Dendritic cell treated with granulocyte-macrophage colony-stimulating factor and Interleukin-4, amounts not matched to agents 40 ng/mL and 50 ng/mL, for 4 days (primary cell): ENCODE results near the gene GPS2.

Source experiments
- H3K27ac Mint-ChIP-seq: one replicate; pipeline ENCODE4 v1.8.0; 2022; ENCODE audit warnings: mild to moderate bottlenecking, mixed read lengths
- H3K27me3 Mint-ChIP-seq: one replicate; pipeline ENCODE4 v1.8.0; 2022; ENCODE audit warnings: mild to moderate bottlenecking, mixed read lengths
- H3K36me3 Mint-ChIP-seq: one replicate; pipeline ENCODE4 v1.8.0; 2022; ENCODE audit warnings: low read depth, mixed read lengths
- H3K4me1 Mint-ChIP-seq: one replicate; pipeline ENCODE4 v1.8.0; 2022; ENCODE audit warnings: low read depth, mixed read lengths
- H3K4me3 Mint-ChIP-seq: one replicate; pipeline ENCODE4 v1.8.0; 2022; ENCODE audit warnings: mild to moderate bottlenecking, moderate library complexity, mixed read lengths
- H3K9me3 Mint-ChIP-seq: one replicate; pipeline ENCODE4 v1.8.0; 2022; ENCODE audit warnings: mixed read lengths
- intact Hi-C: fragments of 100-400 bp; cut with micrococcal nuclease; formaldehyde crosslinking; loops from one replicate; pipeline ENCODE4 v1.15.0; 2022

GPS2 gene

DNA sequence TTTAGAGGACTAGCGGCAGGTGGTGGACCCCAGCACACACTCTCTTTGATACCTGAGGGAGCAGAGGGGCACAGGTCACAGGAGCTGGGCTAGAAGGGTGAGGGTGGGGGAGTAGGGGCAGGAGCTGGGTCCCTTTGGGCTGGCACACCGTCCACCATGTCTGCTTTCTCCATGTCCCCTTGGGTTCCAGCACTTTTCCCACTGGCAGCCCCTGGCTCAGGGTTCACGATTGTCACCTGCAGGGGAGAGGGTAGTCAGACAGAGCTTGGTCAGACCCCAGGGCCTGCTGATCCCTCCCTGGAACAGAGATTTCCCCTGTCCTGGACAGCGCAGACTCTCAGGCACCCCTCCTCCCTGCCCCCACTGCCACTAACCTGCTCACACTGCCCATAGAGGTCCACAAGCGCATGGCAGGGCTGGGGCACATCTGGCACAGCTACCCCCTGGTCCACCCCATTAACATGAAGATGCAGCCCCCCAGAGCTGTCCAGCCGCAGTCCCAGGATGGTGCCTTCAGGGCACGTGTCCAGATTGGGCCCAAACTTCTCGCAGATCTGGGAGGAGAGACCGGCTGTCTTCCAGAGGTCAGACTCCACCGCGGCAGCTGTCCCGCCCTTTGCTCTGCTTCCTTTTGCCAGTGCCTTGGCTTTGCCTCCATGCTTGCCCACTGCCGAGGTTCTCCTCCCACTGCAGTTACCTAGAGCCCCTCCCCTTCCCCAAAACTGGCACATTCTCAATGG is 3.1 kb upstream of the GPS2 start:
- intact Hi-C loops, result no loop called here
- H3K27ac Mint-ChIP-seq, result peak overlapping the region; percentile 31
- peaks cover 34% of the 10 kb centered on the region for H3K4me1 Mint-ChIP-seq
- no peaks in the 10 kb centered on the region for H3K9me3 Mint-ChIP-seq
- H3K36me3 Mint-ChIP-seq, result peaks cover 97% of the 10 kb centered on the region
- no peaks in the 10 kb centered on the region for H3K27me3 Mint-ChIP-seq
- no peak overlapping the region for H3K4me3 Mint-ChIP-seq

DNA sequence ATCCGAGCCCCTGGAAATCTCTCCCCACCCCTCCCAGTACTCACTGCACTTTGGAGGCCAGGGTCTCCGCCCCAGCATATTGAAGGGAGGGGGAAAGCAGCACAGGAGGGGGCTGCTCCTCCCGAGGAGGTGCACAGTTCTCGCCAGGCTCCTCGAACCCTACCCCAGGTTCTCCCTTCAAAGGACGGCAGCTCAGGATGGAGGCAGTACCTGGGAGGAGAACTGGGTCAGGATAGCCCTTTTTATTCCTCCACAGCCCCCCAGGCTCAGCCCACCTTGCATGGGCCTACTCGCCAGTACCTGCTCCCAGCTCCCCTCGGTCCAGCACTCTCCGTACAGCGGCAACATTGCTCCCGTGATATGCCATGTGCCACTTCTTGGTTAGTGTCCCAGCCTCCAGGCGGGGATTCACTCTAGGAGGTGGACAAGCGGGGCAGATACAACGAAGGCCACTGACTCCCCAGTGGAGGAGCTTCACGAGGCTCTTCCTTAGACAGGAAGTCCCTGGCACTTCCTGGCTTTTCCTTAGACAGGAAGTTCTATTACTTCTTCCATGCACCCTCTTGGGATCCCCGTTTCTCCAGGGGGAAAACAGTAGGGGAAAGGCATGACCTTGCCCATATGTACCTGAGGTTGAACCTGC is 2.1 kb upstream of the GPS2 start:
- no peak overlapping the region for H3K4me3 Mint-ChIP-seq
- peaks cover 44% of the 10 kb centered on the region for H3K4me1 Mint-ChIP-seq

DNA sequence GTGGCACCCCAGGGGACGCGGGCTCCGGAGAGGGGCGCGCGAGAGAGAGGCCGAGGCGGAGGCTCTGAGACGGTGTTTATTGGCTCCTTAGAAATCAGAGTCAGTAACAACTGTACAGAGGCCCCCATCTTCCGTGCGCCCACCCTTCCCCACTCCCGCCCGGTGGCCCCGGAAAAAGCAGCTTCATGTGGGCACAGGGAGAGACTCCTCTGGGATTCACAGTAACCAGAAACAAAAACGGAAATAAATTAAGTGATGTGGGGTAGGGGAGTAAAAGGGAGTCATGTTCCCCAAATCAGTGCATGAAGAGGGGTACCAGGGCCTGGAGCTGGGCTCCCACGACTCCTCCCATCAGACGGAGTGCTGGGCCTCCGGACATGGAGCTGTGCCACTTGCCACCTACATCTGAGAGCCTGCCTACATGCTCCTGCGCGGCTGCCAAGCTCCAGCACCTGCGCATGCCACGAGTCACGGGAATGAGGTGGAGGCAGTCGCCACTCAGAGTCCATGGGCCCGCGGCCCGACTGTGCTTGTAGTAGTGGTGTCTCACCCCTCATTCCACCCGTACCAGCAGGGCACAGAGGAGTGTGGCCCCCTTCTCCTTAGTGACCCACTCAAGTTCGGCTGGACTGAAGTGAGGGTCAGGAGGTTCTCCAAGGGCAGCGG is 543 bp upstream of the GPS2 start:
- Mint-ChIP-seq H3K4me1 (peaks cover 59% of the 10 kb centered on the region), H3K27me3 (no peaks in the 10 kb centered on the region)

More for the DNA sequence above, 2.1 kb upstream of the GPS2 start:
- intact Hi-C loops, result no loop called here
- Mint-ChIP-seq H3K9me3 (no peaks in the 10 kb centered on the region), H3K36me3 (peaks cover 97% of the 10 kb centered on the region), H3K27ac (peak overlapping the region; percentile 31), H3K27me3 (no peaks in the 10 kb centered on the region)

DNA sequence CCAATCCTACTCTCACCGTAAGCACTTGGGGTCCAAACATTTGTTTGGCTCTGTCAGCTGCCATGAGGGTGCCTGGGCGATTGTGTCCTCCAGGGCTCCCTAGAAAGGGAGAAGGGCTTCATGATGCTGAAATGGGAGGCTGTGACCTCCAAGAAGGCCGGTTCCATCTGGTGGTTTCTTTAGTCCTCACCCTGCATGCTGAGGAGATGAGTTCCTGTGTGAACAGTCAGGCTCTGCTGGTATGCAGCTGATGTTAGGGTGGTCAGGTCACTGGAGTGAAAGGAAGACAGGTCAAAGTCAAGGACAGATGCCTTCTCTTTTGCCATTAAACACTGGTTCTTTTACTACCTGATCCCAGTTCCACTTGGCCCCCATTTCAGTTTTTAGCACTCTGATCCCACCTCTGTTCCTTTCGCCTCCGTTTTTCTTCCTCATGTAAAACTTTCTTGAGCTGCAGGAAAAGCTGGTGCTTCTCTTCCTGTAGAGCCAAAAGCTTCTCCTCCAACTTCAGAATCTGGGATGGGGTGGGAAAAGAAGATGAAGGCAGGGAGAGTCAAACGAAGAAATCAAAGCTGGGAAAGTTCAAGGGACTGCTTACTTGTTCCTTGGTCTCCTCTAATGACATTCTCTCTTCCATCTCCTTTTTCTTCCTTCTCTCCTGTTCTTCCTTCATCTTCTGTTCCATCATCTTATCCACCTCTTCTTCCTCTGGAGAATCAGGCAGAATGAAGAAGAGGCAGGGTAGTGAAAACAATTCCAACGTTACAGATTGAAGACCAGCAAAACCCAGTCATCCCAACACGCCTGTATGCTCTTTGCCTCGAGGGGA is 1.1 kb downstream of the GPS2 start:
- intact Hi-C loops, result no loop called here
- Mint-ChIP-seq H3K4me1 (peaks cover 75% of the 10 kb centered on the region), H3K27me3 (no peaks in the 10 kb centered on the region), H3K4me3 (peak overlapping the region; percentile 85), H3K9me3 (no peaks in the 10 kb centered on the region), H3K36me3 (peaks cover 97% of the 10 kb centered on the region), H3K27ac (peak overlapping the region; percentile 91)

More for the DNA sequence above, 543 bp upstream of the GPS2 start:
- peak overlapping the region; percentile 85 for H3K4me3 Mint-ChIP-seq
- intact Hi-C loops, result no loop called here
- peaks cover 97% of the 10 kb centered on the region for H3K36me3 Mint-ChIP-seq
- H3K9me3 Mint-ChIP-seq, result no peaks in the 10 kb centered on the region
- H3K27ac Mint-ChIP-seq, result peak overlapping the region; percentile 91

DNA sequence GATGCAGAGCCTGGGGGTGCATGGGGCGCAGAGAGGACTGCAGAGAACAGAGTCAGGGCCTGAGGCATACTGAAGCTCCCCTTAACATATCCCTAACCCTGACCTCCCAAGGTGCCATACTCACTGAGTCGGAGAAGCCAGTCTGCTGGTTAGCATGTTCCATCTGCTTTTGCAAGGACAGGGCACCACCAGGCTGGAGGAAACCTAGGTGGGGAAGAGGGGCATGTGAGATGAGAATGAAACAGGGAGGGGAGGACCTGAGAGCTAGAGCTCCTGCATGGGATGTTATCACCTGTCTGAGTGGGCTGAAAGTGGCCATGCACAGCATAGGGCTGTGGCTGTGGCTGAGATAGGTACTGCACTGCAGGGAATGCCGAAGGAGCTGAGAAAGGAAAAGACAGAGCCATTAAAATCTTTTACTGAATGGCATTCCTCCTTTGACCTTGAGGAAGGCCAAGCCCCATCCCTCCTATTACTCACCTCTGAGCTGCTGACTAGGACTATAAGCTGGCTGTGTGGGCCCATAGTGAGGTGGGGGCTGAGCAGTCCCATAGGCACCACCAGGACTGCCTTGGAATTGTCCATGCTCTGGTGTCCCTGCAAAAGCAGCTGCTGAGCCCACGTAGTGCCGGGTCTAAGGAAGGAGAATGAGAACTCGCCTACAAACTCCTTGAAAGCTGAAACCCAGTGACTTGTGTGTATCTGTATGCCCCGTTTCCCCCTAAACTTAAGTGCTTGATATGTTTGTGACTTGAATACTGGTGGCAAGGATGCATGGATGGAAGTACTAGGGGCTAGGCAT is 1.9 kb downstream of the GPS2 start:
- Mint-ChIP-seq H3K27me3 (no peaks in the 10 kb centered on the region), H3K27ac (peak overlapping the region; percentile 91), H3K9me3 (no peaks in the 10 kb centered on the region), H3K36me3 (peaks cover 97% of the 10 kb centered on the region), H3K4me1 (peaks cover 81% of the 10 kb centered on the region), H3K4me3 (no peak overlapping the region)
- intact Hi-C loops, result no loop called here

DNA sequence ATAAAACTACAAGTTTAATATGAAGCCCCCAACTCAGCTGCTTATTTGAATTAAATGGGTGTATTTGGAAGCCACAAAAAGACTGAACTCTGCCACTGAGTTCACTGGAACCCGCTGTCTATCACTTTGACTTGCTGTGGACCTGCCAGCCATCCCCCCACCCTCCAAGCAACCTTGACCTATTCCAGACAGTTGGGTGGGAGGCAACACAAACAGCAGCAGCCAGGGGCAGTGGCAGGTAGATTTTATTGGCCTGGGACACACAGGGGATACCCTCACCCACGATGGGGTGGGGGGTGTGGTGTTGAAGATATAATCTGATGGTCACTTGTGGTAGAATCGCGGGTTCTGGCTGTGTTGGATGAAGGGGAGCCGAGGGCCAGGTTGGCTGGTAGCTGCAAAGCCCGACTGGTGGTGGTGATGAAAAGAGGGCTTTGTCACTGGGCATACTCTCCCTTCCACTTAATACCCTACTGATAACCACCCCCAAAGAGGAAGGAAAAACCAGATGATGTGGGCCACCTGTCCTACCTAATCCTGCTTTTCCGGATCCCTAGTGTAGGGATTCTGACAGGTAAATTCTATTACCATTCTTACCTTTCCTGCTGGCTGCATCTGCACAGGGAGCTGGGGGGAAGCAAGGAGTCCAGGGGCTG is 2.6 kb downstream of the GPS2 start:
- peaks cover 92% of the 10 kb centered on the region for H3K36me3 Mint-ChIP-seq

DNA sequence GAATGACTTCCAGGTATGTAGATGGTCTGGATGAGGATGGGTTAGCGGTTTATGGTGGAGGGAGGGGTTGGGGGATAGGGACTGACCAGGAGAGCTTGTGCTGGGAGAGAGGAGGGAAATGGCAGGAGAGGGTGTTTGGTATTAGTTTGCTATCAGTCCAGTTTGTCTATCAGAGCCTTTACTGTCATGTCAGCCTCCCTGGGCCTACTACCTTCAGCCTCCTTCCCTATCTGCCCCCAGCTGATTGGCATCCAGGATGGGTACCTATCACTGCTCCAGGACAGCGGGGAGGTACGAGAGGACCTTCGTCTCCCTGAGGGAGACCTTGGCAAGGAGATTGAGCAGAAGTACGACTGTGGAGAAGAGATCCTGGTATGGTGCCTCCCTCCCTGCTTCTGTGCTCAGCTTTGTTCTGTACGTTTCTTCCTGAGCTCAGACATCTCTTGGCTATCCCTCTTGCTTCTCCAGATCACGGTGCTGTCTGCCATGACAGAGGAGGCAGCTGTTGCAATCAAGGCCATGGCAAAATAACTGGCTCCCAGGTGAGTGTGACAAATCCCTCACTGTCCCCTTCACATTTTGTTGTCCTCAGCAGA is 4.0 kb downstream of the GPS2 start:
- Mint-ChIP-seq H3K9me3 (no peaks in the 10 kb centered on the region), H3K36me3 (peaks cover 85% of the 10 kb centered on the region), H3K4me1 (peaks cover 63% of the 10 kb centered on the region), H3K27ac (no peak overlapping the region), H3K27me3 (no peaks in the 10 kb centered on the region), H3K4me3 (no peak overlapping the region)
- intact Hi-C loops, result no loop called here

More for the DNA sequence above, 2.6 kb downstream of the GPS2 start:
- H3K4me3 Mint-ChIP-seq, result no peak overlapping the region
- peaks cover 76% of the 10 kb centered on the region for H3K4me1 Mint-ChIP-seq
- intact Hi-C loops, result no loop called here
- H3K27ac Mint-ChIP-seq, result peak overlapping the region; percentile 91
- no peaks in the 10 kb centered on the region for H3K27me3 Mint-ChIP-seq
- no peaks in the 10 kb centered on the region for H3K9me3 Mint-ChIP-seq

DNA sequence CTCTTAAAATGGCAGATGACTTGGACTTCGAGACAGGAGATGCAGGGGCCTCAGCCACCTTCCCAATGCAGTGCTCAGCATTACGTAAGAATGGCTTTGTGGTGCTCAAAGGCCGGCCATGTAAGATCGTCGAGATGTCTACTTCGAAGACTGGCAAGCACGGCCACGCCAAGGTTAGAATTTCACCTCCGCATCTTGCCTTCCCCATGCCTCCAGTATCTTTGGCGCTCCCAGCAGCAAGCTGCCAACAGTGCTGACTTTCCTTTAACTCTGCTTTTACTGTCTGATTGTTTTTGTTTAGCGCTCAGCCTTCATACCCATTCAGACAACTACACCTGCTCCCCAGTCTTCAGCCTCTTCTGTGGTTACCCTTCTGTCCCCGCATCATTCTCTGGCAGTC is 5.5 kb downstream of the GPS2 start:
- H3K4me1 Mint-ChIP-seq, result peaks cover 60% of the 10 kb centered on the region
- peak overlapping the region; percentile 94 for H3K4me3 Mint-ChIP-seq
- H3K9me3 Mint-ChIP-seq, result no peaks in the 10 kb centered on the region
- peak overlapping the region; percentile 95 for H3K27ac Mint-ChIP-seq
- no peaks in the 10 kb centered on the region for H3K27me3 Mint-ChIP-seq
- H3K36me3 Mint-ChIP-seq, result peaks cover 69% of the 10 kb centered on the region
- intact Hi-C loops, result loop anchor here (5.0 kb wide), 1 partner anchor 57 kb away; the partner anchor contains the start of genes CTDNEP1 and ELP5

DNA sequence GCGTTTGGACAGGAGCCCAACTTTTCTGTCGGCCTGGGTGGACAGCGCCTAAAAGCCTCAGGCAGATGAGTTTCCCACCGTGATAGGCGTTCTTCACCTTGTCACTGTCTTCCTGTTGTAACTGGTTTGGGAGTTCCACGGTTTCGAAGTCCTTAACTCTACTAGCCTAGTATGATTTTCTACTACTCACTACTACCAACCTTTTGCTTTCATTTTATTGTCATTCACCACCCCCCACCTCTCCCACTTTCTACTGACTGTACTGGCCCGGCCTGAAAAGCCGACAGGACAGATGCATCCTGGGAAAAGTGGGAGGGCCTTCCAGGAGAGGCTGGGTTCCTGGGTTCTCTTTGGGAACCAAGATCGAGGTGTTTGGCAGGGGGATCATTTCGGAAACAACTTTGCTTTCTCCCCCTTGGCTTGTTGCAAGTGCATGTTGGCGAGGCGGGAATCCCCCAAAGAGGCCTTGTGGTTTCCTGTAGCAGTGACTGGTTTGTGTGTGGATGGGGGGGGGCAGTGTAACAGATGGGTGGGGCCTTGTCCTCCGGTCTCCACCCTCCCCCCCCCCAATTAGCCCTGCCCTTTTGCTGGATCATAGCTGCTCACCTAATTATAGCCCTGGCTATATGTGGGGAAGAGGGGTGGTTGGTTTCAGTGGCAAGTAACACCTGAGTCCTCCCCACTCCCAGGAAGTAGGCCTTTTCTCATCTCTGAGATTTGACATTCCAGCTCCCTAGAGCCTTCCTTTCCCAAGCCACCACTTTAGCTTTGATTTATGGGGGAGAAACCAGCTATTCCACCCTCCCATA is 6.3 kb downstream of the GPS2 start:
- intact Hi-C loops, result loop anchor here (5.0 kb wide), 1 partner anchor 57 kb away; the partner anchor contains the start of genes CTDNEP1 and ELP5
- H3K4me1 Mint-ChIP-seq, result peaks cover 52% of the 10 kb centered on the region
- no peaks in the 10 kb centered on the region for H3K9me3 Mint-ChIP-seq
- H3K4me3 Mint-ChIP-seq, result peak overlapping the region; percentile 94
- H3K27me3 Mint-ChIP-seq, result no peaks in the 10 kb centered on the region
- peaks cover 61% of the 10 kb centered on the region for H3K36me3 Mint-ChIP-seq
- H3K27ac Mint-ChIP-seq, result peak overlapping the region; percentile 95

DNA sequence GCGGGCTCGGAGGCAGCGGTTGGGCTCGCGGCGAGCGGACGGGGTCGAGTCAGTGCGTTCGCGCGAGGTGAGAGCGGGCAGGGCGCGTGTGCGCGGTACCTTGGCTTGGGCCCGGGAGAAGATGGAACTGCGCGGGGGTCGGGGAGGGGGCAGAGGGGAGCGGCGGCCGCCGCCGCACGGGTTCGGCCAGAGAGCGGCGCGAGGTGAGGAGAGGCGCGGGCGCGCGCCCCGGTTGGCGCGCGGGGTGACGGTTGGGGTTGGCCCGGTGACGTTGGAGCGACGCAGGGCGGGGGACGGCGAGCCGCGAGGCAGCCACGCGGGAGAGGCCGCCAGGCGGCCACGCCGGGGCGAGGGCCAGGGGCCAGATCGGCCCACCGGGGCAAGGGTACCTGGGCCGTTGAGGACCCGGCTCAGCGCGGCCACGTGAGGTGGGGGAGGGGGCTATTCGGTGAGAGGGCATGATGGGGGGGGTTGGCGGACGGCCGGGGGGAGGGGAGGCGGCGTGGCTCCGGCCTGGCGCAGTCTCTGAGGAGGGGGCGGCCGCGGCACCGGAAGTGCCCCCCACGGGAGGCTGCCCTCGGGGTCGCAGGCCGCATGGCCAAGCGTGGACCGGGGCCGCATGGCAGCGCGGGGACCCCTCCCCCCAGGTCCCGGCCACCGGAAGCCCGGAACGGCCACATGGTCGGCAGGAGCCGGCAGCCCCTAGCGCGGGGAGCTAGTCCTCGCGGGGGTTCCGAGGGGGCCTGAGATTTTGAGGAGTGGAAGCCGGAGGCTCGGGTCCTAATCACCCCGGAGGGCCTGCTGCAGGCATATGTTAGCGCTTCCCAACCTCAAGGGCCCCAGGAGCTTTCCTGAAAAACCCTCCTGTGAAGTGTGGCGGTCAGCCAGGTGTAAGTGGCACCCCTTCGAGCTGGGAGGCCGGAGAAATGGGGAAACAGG is 7.2 kb downstream of the GPS2 start:
- Mint-ChIP-seq H3K9me3 (no peaks in the 10 kb centered on the region), H3K4me3 (peak overlapping the region; percentile 94), H3K36me3 (peaks cover 53% of the 10 kb centered on the region), H3K4me1 (peaks cover 44% of the 10 kb centered on the region), H3K27ac (peak overlapping the region; percentile 95), H3K27me3 (no peaks in the 10 kb centered on the region)
- intact Hi-C loops, result loop anchor here (5.0 kb wide), 1 partner anchor 56 kb away; the partner anchor contains the start of genes CTDNEP1 and ELP5
